ENCODE measurements around the gene HPS1.

The HPS1 gene

GRCh38 chr10:98417973-98418664 lies 28.6 kb downstream of the HPS1 start:
- no peak for DNase-seq
- H3K27ac Mint-ChIP-seq = peak overlapping the region; percentile 52
- no peak overlapping the region for H3K4me3 Mint-ChIP-seq
- H3K36me3 Mint-ChIP-seq = peaks cover 16% of the 10 kb centered on the region
- no peaks in the 10 kb centered on the region for H3K9me3 Mint-ChIP-seq
- CTCF ChIA-PET = interaction anchor here (1.0 kb wide), 1 partner anchor 8 kb away, joined by 3 read pairs; no protein-coding TSS in a partner anchor
- H3K27me3 Mint-ChIP-seq = no peaks in the 10 kb centered on the region
- H3K4me1 Mint-ChIP-seq = peaks cover 19% of the 10 kb centered on the region

DNA sequence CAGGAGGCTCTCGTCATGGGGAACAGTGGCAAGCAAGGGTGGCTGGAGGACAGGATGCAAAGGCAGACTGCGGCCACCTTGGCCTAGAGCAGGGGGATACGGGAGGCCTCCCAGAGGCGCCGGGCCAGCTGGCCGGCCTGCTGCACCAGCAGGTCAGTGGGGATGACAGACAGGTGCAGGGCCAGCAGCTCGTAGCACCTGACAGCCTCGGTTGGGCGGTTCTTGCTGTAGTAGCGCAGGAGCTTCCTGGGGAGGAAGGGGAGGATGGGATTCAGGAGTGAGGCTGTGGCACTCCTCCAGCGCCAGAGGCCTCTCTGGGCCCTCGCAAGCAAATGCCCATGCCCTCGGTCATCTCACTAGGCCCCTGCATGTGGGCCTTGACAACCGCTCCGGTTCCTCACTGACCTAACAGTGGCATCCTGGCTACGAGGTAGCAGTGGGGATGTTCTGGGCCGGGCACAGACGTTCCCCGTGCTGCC lies 29.2 kb downstream of the HPS1 start:
- CTCF ChIA-PET = interaction anchor here (1.0 kb wide), 1 partner anchor 9 kb away, joined by 3 read pairs; no protein-coding TSS in a partner anchor
- H3K36me3 Mint-ChIP-seq = peaks cover 16% of the 10 kb centered on the region

DNA sequence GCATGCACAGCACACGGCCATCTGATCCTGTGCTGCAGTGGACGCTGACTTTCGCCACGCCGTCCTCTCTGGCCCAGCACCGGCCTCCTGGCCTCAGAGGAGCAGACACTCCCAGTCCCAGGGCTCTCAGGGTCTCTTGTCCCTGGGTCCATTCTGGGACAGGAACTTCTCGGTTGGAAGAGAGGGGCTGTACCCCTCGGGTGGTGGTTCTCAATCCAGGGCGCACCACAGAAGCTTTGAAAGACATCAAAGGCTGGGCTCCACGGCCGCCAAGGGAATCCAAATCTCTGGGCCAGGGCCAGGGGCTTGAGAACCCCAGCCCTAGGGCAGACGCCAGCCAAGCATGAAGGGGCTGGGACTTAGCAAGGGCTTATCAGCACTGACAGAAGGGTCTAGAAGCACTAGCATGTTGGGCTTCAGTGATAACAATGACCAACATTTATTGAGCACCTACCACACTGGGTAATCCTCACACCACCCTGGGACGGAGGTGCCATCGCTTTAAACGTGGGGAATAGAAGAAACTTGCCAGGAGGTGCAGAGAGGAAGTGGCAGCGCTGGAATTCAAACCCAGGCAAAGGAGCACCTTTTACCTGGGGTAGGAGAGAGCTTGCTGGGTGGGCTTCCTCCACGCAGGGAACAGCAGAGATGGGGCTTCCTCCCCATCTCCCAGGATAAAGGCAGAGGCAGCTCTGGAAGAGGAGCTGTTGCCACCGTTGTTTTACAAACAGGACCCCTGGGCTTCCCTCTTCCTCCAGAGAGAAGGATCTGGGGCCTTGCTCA lies 29.9 kb downstream of the HPS1 start:
- no peaks in the 10 kb centered on the region for H3K27me3 Mint-ChIP-seq
- no peaks in the 10 kb centered on the region for H3K9me3 Mint-ChIP-seq
- H3K4me3 Mint-ChIP-seq = no peak overlapping the region
- H3K27ac Mint-ChIP-seq = no peak overlapping the region
- H3K36me3 Mint-ChIP-seq = peaks cover 16% of the 10 kb centered on the region
- DNase-seq = no peak
- peaks cover 19% of the 10 kb centered on the region for H3K4me1 Mint-ChIP-seq
- CTCF ChIA-PET = interaction anchor here (2.9 kb wide), 1 partner anchor 9 kb away, joined by 18 read pairs; no protein-coding TSS in a partner anchor

More for the DNA sequence above, 29.2 kb downstream of the HPS1 start:
- no peak for DNase-seq
- no peaks in the 10 kb centered on the region for H3K9me3 Mint-ChIP-seq
- H3K27ac Mint-ChIP-seq = no peak overlapping the region
- H3K4me3 Mint-ChIP-seq = no peak overlapping the region
- no peaks in the 10 kb centered on the region for H3K27me3 Mint-ChIP-seq
- peaks cover 19% of the 10 kb centered on the region for H3K4me1 Mint-ChIP-seq

GRCh38 chr10:98415731-98416119 lies 31.0 kb downstream of the HPS1 start:
- no peaks in the 10 kb centered on the region for H3K9me3 Mint-ChIP-seq
- CTCF ChIA-PET = interaction anchor here (2.9 kb wide), 1 partner anchor 10 kb away, joined by 18 read pairs; no protein-coding TSS in a partner anchor

GRCh38 chr10:98414932-98415730 lies 31.6 kb downstream of the HPS1 start, which contains the start of gene PYROXD2:
Gene PYROXD2, minus strand, starts transcription at chr10:98415182. Its CDS starts 47 bp downstream, at chr10:98415135.
- peak; percentile 76 for DNase-seq
- peaks cover 16% of the 10 kb centered on the region for H3K36me3 Mint-ChIP-seq
- peak within 1 kb of the TSS; percentile 94 for H3K27ac Mint-ChIP-seq
- H3K4me3 Mint-ChIP-seq = peak within 1 kb of the TSS; percentile 94
- no peaks in the 10 kb centered on the region for H3K27me3 Mint-ChIP-seq
- H3K4me1 Mint-ChIP-seq = peaks cover 19% of the 10 kb centered on the region
- no peaks in the 10 kb centered on the region for H3K9me3 Mint-ChIP-seq
- CTCF ChIA-PET = interaction anchor here (2.9 kb wide), 1 partner anchor 11 kb away, joined by 18 read pairs; no protein-coding TSS in a partner anchor

More at GRCh38 chr10:98415731-98416119, 31.0 kb downstream of the HPS1 start:
- Mint-ChIP-seq H3K27me3 (no peaks in the 10 kb centered on the region), H3K36me3 (peaks cover 16% of the 10 kb centered on the region), H3K4me3 (no peak overlapping the region), H3K27ac (peak overlapping the region; percentile 62), H3K4me1 (peaks cover 19% of the 10 kb centered on the region)
- no peak for DNase-seq

DNA sequence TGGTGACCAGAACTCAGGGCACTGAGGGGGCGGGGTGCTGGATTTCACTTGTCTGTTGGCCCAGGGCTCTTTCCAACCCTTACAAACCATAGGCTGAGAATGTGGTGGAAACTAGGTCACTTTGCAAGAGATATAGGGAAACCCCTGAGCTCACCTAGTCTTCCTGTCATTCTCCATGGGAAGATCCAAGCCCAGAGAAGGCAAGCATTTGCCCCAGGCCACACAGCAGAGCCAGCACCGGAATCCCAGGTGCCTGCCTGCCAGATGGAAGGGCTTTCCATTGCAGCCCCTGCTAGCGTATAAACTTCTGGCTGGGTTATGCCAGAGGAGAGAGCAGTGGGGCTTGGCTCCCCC lies 32.2 kb downstream of the HPS1 start:
- Mint-ChIP-seq H3K36me3 (peaks cover 13% of the 10 kb centered on the region), H3K4me3 (peak overlapping the region; percentile 94), H3K9me3 (no peaks in the 10 kb centered on the region), H3K27me3 (no peaks in the 10 kb centered on the region), H3K27ac (peak overlapping the region; percentile 94), H3K4me1 (peaks cover 19% of the 10 kb centered on the region)
- no peak for DNase-seq
- CTCF ChIA-PET = interaction anchor here (2.9 kb wide), 1 partner anchor 11 kb away, joined by 18 read pairs; no protein-coding TSS in a partner anchor

- H3K9me3 Mint-ChIP-seq = no peaks in the 10 kb centered on the region
- DNase-seq = no peak
- H3K36me3 Mint-ChIP-seq = peaks cover 2% of the 10 kb centered on the region
- no peak overlapping the region for H3K4me3 Mint-ChIP-seq
- no peak overlapping the region for H3K27ac Mint-ChIP-seq
- CTCF ChIA-PET = interaction anchor here (4.6 kb wide), 1 partner anchor 14 kb away, joined by 15 read pairs; no protein-coding TSS in a partner anchor
- peaks cover 19% of the 10 kb centered on the region for H3K4me1 Mint-ChIP-seq
- no peaks in the 10 kb centered on the region for H3K27me3 Mint-ChIP-seq
Measured at GRCh38 chr10:98411768-98412167, 35.0 kb downstream of the HPS1 start.

- Mint-ChIP-seq H3K9me3 (no peaks in the 10 kb centered on the region), H3K27me3 (no peaks in the 10 kb centered on the region), H3K4me1 (peaks cover 19% of the 10 kb centered on the region), H3K4me3 (no peak overlapping the region), H3K36me3 (peaks cover 2% of the 10 kb centered on the region), H3K27ac (no peak overlapping the region)
- CTCF ChIA-PET = interaction anchor here (4.6 kb wide), 1 partner anchor 14 kb away, joined by 15 read pairs; no protein-coding TSS in a partner anchor
- DNase-seq = no peak
Measured at GRCh38 chr10:98411166-98411565, 35.6 kb downstream of the HPS1 start.

- no peak overlapping the region for H3K4me3 Mint-ChIP-seq
- CTCF ChIA-PET = interaction anchor here (4.6 kb wide), 1 partner anchor 15 kb away, joined by 15 read pairs; no protein-coding TSS in a partner anchor
- H3K27ac Mint-ChIP-seq = no peak overlapping the region
- H3K27me3 Mint-ChIP-seq = no peaks in the 10 kb centered on the region
- no peaks in the 10 kb centered on the region for H3K9me3 Mint-ChIP-seq
- H3K4me1 Mint-ChIP-seq = peaks cover 18% of the 10 kb centered on the region
- H3K36me3 Mint-ChIP-seq = peaks cover 2% of the 10 kb centered on the region
- DNase-seq = no peak
Measured at GRCh38 chr10:98410759-98411158, 36.0 kb downstream of the HPS1 start.

- H3K36me3 Mint-ChIP-seq = peaks cover 2% of the 10 kb centered on the region
- CTCF ChIA-PET = interaction anchor here (4.6 kb wide), 1 partner anchor 15 kb away, joined by 15 read pairs; no protein-coding TSS in a partner anchor
- H3K4me1 Mint-ChIP-seq = peaks cover 13% of the 10 kb centered on the region
- H3K4me3 Mint-ChIP-seq = no peak overlapping the region
- no peak overlapping the region for H3K27ac Mint-ChIP-seq
- H3K27me3 Mint-ChIP-seq = no peaks in the 10 kb centered on the region
- H3K9me3 Mint-ChIP-seq = no peaks in the 10 kb centered on the region
- no peak for DNase-seq
Measured at GRCh38 chr10:98410135-98410743, 36.5 kb downstream of the HPS1 start.

DNA sequence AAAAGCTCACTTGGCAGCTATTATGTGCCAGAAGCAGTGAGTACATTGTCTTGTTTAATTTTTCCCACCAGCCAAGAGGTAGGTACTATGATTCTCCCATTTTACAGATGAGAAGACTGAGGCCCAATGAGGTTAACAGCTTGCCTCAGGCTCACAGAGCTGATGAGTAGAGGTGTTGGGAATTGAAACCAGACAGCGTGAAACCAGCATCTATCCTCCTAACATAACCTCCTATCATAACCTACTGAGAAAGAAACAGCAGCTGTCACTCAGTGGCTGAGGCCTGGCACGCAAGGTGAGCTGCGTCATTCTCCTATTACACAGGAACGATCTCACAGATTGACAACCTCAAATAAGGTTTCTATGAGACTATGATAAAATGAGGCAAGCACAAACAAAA lies 37.9 kb downstream of the HPS1 start:
- Mint-ChIP-seq H3K9me3 (no peaks in the 10 kb centered on the region), H3K27me3 (no peaks in the 10 kb centered on the region), H3K27ac (no peak overlapping the region), H3K36me3 (no peaks in the 10 kb centered on the region), H3K4me3 (no peak overlapping the region), H3K4me1 (no peaks in the 10 kb centered on the region)
- DNase-seq = no peak
- CTCF ChIA-PET = interaction anchor here (4.6 kb wide), 1 partner anchor 17 kb away, joined by 15 read pairs; no protein-coding TSS in a partner anchor

DNA sequence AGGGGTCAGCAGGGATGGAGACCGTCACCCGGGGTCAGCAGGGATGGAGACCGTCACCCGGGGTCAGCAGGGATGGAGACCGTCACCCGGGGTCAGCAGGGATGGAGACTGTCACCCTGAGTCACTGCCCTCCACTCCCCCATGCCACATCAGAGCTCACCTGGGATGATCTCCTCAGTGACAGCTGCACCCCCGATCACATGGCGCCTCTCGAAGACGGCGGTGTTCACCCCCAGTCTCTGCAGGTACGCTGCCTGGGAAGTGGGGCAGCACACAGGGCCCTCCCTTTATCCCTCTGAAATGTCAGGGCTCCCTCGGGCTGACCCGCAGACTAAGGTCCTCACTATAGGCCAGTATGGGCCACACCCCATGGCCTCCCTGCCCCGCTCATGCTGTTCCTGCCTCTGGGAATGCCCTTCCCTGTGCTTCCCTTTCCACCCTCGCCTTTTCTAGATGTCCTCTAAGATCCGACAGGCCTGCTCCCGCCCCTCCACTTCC lies 38.9 kb downstream of the HPS1 start:
- H3K4me1 Mint-ChIP-seq = no peaks in the 10 kb centered on the region
- no peak overlapping the region for H3K27ac Mint-ChIP-seq
- CTCF ChIA-PET = interaction anchor here (4.6 kb wide), 1 partner anchor 18 kb away, joined by 15 read pairs; no protein-coding TSS in a partner anchor
- no peak for DNase-seq
- no peaks in the 10 kb centered on the region for H3K9me3 Mint-ChIP-seq
- H3K27me3 Mint-ChIP-seq = no peaks in the 10 kb centered on the region
- H3K36me3 Mint-ChIP-seq = no peaks in the 10 kb centered on the region
- no peak overlapping the region for H3K4me3 Mint-ChIP-seq
